SU-DHL-6 (cell line): ENCODE measurements around the gene PTPRN2.

Source experiments
- H2AFZ ChIP-seq: fragments of 200-600 bp; sonication (generic); 2 replicates; pipeline ENCODE4 v1.6.1; 2014; ENCODE audit warnings: low read depth, mild to moderate bottlenecking, moderate library complexity, mixed read lengths, antibody characterized with exemption, low read length; ENCODE audit not compliant: severe bottlenecking
- H3F3A ChIP-seq: fragments of 200-600 bp; shearing (Covaris generic); 2 replicates; pipeline ENCODE4 v1.6.0; 2016; ENCODE audit warnings: antibody characterized with exemption, mild to moderate bottlenecking; ENCODE audit not compliant: insufficient read depth
- H3K27ac ChIP-seq: fragments of 200-600 bp; sonication (generic); 2 replicates; pipeline ENCODE4 v1.5.1; 2016; ENCODE audit warnings: low read depth, mild to moderate bottlenecking, low read length, moderate library complexity, mixed read lengths
- H3K27me3 ChIP-seq: fragments of 200-600 bp; sonication (generic), shearing (Covaris generic); 2 replicates; pipeline ENCODE4 v1.6.0; 2014; ENCODE audit warnings: mild to moderate bottlenecking, low read length
- H3K36me3 ChIP-seq: fragments of 200-600 bp; sonication (generic); 2 replicates; pipeline ENCODE4 v1.6.1; 2014; ENCODE audit warnings: mild to moderate bottlenecking, low read length, mixed read lengths
- H3K4me2 ChIP-seq: fragments of 300-600, 200-600 bp; shearing (Covaris generic), sonication (generic); 2 replicates; pipeline ENCODE4 v1.6.0; 2014; ENCODE audit warnings: low read length, low read depth, mild to moderate bottlenecking; ENCODE audit not compliant: poor library complexity, severe bottlenecking
- H3K4me3 ChIP-seq: fragments of 200-600 bp; sonication (generic); 2 replicates; pipeline ENCODE4 v1.5.1; 2014; ENCODE audit warnings: antibody characterized with exemption, low read length, mild to moderate bottlenecking, mixed read lengths; ENCODE audit not compliant: insufficient read depth, poor library complexity, severe bottlenecking
- H3K79me2 ChIP-seq: fragments of 200-600 bp; sonication (generic); 2 replicates; pipeline ENCODE4 v1.6.1; 2014; ENCODE audit warnings: mild to moderate bottlenecking, low read length, moderate library complexity; ENCODE audit not compliant: insufficient read depth
- H3K9ac ChIP-seq: fragments of 200-600 bp; sonication (generic); 2 replicates; pipeline ENCODE4 v1.7.0; 2014; ENCODE audit warnings: mild to moderate bottlenecking, low read length
- H3K9me2 ChIP-seq: fragments of 200-600 bp; sonication (generic); replicated peaks from 2 replicates; pipeline ENCODE4 v1.6.1; 2014; ENCODE audit warnings: low read length; ENCODE audit not compliant: insufficient read depth
- H3K9me3 ChIP-seq: fragments of 200-600 bp; sonication (generic); 2 replicates; pipeline ENCODE4 v1.6.1; 2014; ENCODE audit warnings: low read length, mixed read lengths; ENCODE audit not compliant: insufficient read depth
- H4K20me1 ChIP-seq: fragments of 200-600 bp; sonication (generic); 2 replicates; pipeline ENCODE4 v1.6.1; 2014; ENCODE audit warnings: low read depth, mild to moderate bottlenecking, antibody characterized with exemption, low read length, moderate library complexity, mixed read lengths
- EZH2phosphoT487 ChIP-seq: fragments of 200-600 bp; sonication (generic), shearing (Covaris generic); conservative IDR thresholded peaks from 2 replicates; pipeline ENCODE4 v1.6.1; 2018; ENCODE audit warnings: mild to moderate bottlenecking, antibody characterized with exemption, low read length, moderate library complexity, mixed read lengths
- TF ChIP-seq, protein P1 (sequence below): fragments of 200-600 bp; sonication (generic); IDR thresholded peaks from one replicate; pipeline ENCODE4 v1.5.1; 2017; ENCODE audit warnings: antibody characterized with exemption, mild to moderate bottlenecking, low read length, moderate library complexity; ENCODE audit not compliant: insufficient read depth, poor library complexity, severe bottlenecking

Gene PTPRN2

DNA sequence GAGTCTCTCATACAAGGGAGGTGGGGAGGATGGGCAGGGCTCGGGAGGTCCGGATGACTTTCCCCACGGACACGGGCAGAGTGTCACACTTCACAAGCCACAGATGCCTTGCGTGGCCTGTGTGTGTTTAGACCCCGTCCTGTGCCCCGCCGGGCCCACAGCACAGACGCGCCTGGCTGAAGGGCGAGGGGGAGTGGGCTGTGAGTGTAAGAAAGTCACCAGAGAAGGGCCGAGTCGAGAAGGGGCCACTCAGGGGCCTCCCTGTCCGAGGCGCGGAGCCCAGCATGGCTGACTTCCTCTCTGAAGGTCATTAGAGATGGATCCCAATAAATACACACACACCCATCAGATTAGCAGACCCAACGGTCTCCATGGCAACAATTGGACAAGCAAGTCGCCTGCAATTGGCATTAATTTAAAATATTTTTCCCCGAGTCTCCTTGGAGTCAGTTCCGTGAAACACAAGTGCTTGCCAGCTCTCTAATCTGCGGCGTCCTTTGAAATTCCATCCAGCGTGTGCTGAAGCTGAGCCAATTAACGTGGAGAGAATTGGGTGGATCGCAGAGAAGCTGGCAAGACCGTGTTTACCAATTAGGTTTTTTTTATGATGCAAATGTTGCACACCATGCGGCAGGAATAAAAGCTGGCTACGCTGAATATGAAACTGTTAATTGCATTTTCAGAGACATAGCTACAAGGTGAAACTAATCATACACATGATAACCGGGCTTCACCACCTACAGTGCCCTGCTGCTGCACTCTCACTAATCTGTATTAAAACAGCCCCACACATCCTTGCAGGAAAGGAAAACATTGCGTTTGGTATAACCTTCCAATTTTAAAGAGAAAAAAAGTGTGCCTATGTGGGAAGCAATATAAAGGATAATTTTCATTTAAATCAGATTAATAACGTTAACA, 571.2 kb downstream of the PTPRN2 start:
- no peak overlapping the region for H3K4me3 ChIP-seq
- no peaks in the 10 kb centered on the region for H3K9me3 ChIP-seq
- no peak overlapping the region for H3K4me2 ChIP-seq
- no peak overlapping the region for H2AFZ ChIP-seq
- H3K79me2 ChIP-seq, result no peaks in the 10 kb centered on the region
- no peak overlapping the region for H3K9ac ChIP-seq
- no peak overlapping the region for H3K27ac ChIP-seq
- H4K20me1 ChIP-seq, result no peaks in the 10 kb centered on the region
- no peaks in the 10 kb centered on the region for H3F3A ChIP-seq
- no peaks in the 10 kb centered on the region for H3K9me2 ChIP-seq
- H3K36me3 ChIP-seq, result no peaks in the 10 kb centered on the region
- TF ChIP-seq EZH2phosphoT487, result no peak
- TF ChIP-seq, protein P1, sequence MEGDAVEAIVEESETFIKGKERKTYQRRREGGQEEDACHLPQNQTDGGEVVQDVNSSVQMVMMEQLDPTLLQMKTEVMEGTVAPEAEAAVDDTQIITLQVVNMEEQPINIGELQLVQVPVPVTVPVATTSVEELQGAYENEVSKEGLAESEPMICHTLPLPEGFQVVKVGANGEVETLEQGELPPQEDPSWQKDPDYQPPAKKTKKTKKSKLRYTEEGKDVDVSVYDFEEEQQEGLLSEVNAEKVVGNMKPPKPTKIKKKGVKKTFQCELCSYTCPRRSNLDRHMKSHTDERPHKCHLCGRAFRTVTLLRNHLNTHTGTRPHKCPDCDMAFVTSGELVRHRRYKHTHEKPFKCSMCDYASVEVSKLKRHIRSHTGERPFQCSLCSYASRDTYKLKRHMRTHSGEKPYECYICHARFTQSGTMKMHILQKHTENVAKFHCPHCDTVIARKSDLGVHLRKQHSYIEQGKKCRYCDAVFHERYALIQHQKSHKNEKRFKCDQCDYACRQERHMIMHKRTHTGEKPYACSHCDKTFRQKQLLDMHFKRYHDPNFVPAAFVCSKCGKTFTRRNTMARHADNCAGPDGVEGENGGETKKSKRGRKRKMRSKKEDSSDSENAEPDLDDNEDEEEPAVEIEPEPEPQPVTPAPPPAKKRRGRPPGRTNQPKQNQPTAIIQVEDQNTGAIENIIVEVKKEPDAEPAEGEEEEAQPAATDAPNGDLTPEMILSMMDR, result no peak
- no peaks in the 10 kb centered on the region for H3K27me3 ChIP-seq

DNA sequence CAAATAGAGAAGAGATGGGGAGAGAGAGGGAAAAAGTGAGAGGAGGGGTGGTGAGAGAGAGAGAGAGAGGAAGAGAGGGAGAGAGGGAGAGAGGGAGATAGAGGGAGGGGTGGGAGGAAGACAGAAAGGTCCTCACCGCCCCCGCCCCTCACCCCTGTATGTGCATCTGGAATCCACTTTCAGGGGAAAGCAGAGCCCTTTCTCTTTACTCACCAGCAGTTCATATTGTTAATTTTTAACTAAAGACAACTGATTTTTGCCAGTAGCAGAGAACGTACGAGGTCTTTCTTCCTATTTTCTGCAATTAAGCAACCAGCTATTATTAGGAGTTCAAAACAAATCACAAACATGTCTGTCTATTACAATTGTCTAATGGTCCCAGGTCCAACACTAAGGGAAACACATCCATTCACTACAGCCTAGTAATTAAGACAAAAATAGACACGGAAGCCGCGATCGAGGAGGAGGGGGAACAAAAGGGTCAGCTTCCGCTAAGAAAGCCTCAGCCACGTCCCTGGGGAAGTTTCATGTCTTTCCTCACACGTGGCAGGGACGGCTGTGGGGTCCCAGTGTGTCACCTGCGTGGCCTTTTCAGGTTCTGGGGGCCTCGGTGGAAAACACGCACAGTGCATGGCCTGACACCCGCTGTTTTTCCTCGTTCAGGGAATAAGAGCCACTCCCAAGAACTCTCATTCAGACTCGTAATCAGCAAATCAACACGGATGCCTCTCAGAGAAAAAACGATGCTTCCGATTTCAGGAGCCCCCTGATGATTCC, 572.0 kb downstream of the PTPRN2 start:
- Histone ChIP-seq H3F3A (no peaks in the 10 kb centered on the region), H3K9me2 (no peaks in the 10 kb centered on the region), H3K27me3 (no peaks in the 10 kb centered on the region), H3K9ac (no peak overlapping the region), H3K9me3 (no peaks in the 10 kb centered on the region), H3K79me2 (no peaks in the 10 kb centered on the region), H3K4me3 (no peak overlapping the region), H4K20me1 (no peaks in the 10 kb centered on the region), H2AFZ (no peak overlapping the region), H3K4me2 (no peak overlapping the region), H3K27ac (no peak overlapping the region), H3K36me3 (no peaks in the 10 kb centered on the region)
- TF ChIP-seq EZH2phosphoT487, result no peak
- TF ChIP-seq, protein P1, result no peak

DNA sequence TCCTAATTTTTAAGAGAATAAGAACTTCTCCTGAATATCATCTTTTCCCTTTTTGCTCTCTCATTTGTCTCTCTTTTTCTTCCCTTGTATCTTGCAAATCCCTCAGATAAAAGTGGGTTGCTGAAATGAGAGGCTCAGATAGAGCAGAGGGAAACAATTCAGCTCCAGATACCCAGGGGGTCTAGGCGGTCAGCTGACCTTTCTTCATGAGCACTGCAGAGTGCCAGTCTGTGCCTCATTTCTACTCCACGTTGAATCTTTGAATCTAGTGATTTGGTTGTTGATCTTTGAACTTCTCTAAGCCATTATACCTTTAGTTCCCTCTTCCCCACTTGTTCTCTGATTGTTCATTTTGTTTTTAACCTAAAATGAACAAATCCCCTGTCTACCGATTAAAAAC, 572.6 kb downstream of the PTPRN2 start:
- TF ChIP-seq, protein P1, result no peak
- TF ChIP-seq EZH2phosphoT487, result no peak
- Histone ChIP-seq H3K27me3 (no peaks in the 10 kb centered on the region), H3K4me2 (no peak overlapping the region), H2AFZ (no peak overlapping the region), H4K20me1 (no peaks in the 10 kb centered on the region), H3K79me2 (no peaks in the 10 kb centered on the region), H3K27ac (no peak overlapping the region), H3K9ac (no peak overlapping the region), H3K36me3 (no peaks in the 10 kb centered on the region), H3K9me3 (no peaks in the 10 kb centered on the region), H3F3A (no peaks in the 10 kb centered on the region), H3K9me2 (no peaks in the 10 kb centered on the region), H3K4me3 (no peak overlapping the region)
